GM18502 (cell line): Measurements from ENCODE around the gene HPSE.
"Not testable (repeated sequence)": the region's sequence is repeated elsewhere in the genome, so short reads cannot be mapped to it uniquely, and the experiment has no call there.

Experiments used
- ATAC-seq: cut with Tn5 transposase; IDR thresholded peaks from one replicate; pipeline ENCODE4 v1.9.1; 2021; ENCODE audit warnings: mild to moderate bottlenecking; ENCODE audit not compliant: unreplicated experiment, poor library complexity

HPSE gene

GRCh38 chr4:83285055-83285407 is 49.6 kb downstream of the HPSE start:
- no peak for ATAC-seq

GRCh38 chr4:83284193-83285054 is 50.2 kb downstream of the HPSE start, which contains the start of gene COQ2:
Gene COQ2, minus strand, starts transcription at chr4:83284798. Its CDS starts 34 bp downstream, at chr4:83284764.
- peak; percentile 90 for ATAC-seq

GRCh38 chr4:83283181-83283580 is 51.5 kb downstream of the HPSE start:
- ATAC-seq = no peak

GRCh38 chr4:83282049-83282535 is 52.6 kb downstream of the HPSE start:
- ATAC-seq = no peak

GRCh38 chr4:83281307-83281706 is 53.3 kb downstream of the HPSE start:
- ATAC-seq = no peak

- peak; percentile 73 for ATAC-seq
Observed at GRCh38 chr4:83276299-83277040, 58.2 kb downstream of the HPSE start.

GRCh38 chr4:83273926-83274325 is 60.7 kb downstream of the HPSE start:
- not testable (repeated sequence) for ATAC-seq

GRCh38 chr4:83272900-83273299 is 61.7 kb downstream of the HPSE start:
- ATAC-seq = peak; percentile 85

- ATAC-seq = no peak
Observed at GRCh38 chr4:83269256-83269655, 65.4 kb downstream of the HPSE start.

GRCh38 chr4:83268491-83268890 is 66.2 kb downstream of the HPSE start:
- no peak for ATAC-seq

- no peak for ATAC-seq
Observed at GRCh38 chr4:83267830-83268475, 66.7 kb downstream of the HPSE start.

- ATAC-seq = no peak
Observed at GRCh38 chr4:83267121-83267829, 67.4 kb downstream of the HPSE start.

- peak; percentile 63 for ATAC-seq
Observed at GRCh38 chr4:83266689-83267088, 68.0 kb downstream of the HPSE start.

GRCh38 chr4:83263106-83263505 is 71.5 kb downstream of the HPSE start:
- ATAC-seq = no peak

GRCh38 chr4:83262682-83263081 is 72.0 kb downstream of the HPSE start:
- no peak for ATAC-seq

- no peak for ATAC-seq
Observed at GRCh38 chr4:83261307-83261706, 73.3 kb downstream of the HPSE start.

- no peak for ATAC-seq
Observed at GRCh38 chr4:83259586-83259985, 75.1 kb downstream of the HPSE start.

GRCh38 chr4:83258461-83258860 is 76.2 kb downstream of the HPSE start:
- ATAC-seq = no peak

- no peak for ATAC-seq
Observed at GRCh38 chr4:83257811-83258210, 76.8 kb downstream of the HPSE start.

GRCh38 chr4:83255584-83255983 is 79.1 kb downstream of the HPSE start:
- ATAC-seq = no peak
